GM18520 (cell line): Measurements from ENCODE around the gene CNN3.
A peak's percentile ranks its signal among the peaks of the same experiment; 100 is the strongest.

ENCODE experiments used
- ATAC-seq: cut with Tn5 transposase; IDR thresholded peaks from one replicate; pipeline ENCODE4 v1.9.1; 2021; ENCODE audit not compliant: unreplicated experiment

The CNN3 gene

DNA sequence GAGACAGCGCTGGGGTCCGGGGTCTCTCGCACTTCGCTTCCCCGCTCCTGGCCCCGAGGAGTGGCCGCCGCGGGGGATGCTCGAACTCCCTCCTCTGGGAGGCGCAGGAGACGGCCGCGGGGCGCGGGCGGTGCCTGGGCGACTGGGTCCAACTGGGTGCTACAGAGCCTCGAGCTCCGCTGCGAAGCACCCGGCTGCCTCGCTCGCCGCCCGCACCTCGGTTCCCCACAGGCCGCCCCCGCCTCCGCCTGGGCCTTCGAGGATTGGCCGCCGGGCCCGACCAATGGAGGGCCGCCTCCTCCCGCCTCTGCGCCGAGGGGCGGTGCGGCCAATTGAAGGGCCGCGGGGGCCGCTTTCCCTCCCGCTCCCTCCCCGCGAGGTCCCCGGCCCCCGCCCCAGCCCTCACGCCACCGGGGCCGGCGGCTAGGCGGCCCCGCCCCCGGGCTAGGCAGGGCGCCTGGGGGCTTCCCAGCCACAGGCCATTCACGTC lies at the start of gene CNN3:
Gene CNN3, minus strand, starts transcription at position 196 of the 490 bp plus-strand sequence. CDS start 216 bp downstream, outside the sequence.
- peak; percentile 54 for ATAC-seq

GRCh38 chr1:94974824-94975223 lies 47.9 kb upstream of the CNN3 start:
- ATAC-seq, result no peak

DNA sequence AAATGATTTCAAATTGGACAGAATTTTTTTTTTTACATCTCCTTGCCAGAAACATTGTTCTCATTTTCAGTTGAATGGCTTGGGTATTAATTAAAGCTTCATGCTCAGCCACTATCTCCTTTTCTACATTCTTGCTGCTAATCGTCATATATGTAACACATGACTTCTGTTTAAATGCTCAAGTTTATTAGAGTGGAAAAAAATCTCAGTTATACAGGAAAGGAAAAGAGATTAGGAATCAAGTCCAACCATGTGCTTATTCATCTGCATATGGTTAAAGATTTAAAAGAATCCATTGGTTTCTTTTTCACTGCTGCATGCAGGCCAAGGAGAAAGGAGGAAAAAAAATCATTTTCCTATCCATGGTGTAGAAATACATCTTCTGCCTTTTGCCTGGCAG lies 47.3 kb upstream of the CNN3 start:
- no peak for ATAC-seq

DNA sequence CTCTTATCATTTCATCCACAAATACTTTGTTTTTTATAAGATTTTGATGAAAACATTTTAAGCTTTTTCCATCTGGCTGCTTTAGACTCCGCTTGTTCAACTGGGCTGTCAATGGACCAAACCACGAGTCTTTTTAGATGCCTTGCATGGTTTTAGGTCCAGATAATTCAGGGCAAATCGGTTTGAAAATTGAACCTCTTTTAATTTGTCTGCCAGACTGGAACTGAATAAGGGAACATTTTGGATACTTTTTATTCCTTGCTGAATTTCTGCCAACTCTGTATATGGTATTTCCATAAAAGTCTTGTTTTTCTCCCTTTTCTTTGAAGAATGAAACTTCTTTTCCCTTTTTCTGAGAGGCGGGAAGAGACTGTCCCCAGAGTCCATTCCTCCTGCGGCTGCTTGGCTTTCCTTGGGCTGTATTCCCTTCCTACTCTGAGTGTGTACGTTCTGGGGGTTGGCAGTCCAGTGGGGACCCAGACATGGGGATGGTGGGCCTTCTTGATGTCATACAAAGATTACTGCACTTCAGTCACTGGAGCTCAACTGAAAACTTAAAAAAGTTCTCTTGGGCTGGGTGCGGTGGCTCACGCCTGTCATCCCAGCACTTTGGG lies 46.5 kb upstream of the CNN3 start:
- ATAC-seq, result no peak

GRCh38 chr1:94971491-94971924 lies 44.6 kb upstream of the CNN3 start:
- no peak for ATAC-seq

- no peak for ATAC-seq
These were observed 43.9 kb upstream of the CNN3 start for GRCh38 chr1:94970783-94971182.

DNA sequence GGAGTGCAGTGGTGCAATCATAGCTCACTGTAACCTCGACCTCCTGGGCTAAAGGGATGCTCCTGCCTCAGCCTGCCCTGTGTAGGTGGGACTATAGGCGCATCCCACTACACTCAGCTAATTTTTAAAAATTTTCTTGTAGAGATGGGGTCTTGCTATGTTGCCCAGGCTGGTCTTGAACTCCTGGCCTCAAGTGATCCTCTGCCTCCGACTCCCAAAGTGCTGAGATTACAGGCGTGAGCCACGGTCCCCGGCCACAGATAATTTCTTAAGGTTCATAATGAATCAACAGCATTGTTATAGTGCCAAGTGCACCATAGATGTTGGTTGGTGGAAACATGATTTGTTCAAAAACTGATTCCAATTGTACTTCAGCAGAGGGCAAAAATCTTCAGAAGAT lies 42.2 kb upstream of the CNN3 start:
- ATAC-seq, result no peak

GRCh38 chr1:94966033-94966432 lies 39.1 kb upstream of the CNN3 start:
- ATAC-seq, result no peak

DNA sequence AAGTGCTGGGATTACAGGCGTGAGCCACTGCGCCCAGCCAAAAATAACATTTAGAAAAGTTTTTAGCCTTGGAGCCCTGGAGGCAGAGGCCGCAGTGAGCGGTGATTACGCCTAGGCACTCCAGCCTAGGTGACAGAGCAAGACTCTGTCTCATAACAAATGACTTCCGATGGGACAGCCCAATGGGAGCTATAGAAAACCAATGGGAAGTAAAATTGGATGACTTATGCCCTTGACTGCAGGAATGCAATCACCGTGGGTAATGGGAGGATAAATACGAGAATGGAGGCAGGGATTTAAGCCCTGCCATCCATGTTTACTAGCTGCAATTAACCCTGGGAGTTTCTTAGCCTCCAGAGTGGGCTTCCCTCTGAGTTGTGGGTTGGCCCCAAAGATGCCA lies 37.0 kb upstream of the CNN3 start:
- ATAC-seq, result no peak

- peak; percentile 81 for ATAC-seq
These were observed 35.7 kb upstream of the CNN3 start for GRCh38 chr1:94962409-94963265.

DNA sequence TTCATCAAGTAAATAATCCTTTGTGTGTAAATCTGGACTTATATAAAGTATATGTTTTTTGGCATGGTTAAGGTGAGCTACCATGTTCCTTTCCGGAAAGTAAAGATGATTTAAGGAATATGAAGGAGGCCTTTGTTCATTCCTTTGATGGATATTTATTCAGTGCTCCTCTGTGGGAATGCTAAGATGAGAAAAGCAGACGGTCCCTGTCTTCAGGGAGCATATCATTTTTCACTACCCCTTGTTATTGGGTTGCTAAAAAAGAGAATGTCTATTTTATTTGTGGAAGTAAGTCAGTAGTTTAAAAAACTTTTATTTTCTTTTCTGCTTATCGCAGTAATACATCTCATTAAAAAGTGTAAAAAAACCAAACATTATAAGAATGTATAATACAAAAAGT lies 35.1 kb upstream of the CNN3 start:
- no peak for ATAC-seq

GRCh38 chr1:94961582-94961981 lies 34.7 kb upstream of the CNN3 start:
- ATAC-seq, result no peak

GRCh38 chr1:94958081-94958480 lies 31.2 kb upstream of the CNN3 start:
- no peak for ATAC-seq

- no peak for ATAC-seq
These were observed 29.1 kb upstream of the CNN3 start for GRCh38 chr1:94955767-94956632.

- no peak for ATAC-seq
These were observed 27.6 kb upstream of the CNN3 start for GRCh38 chr1:94954263-94955220.

GRCh38 chr1:94953746-94954145 lies 26.8 kb upstream of the CNN3 start:
- ATAC-seq, result no peak

- ATAC-seq, result no peak
These were observed 26.2 kb upstream of the CNN3 start for GRCh38 chr1:94953107-94953506.

- no peak for ATAC-seq
These were observed 25.6 kb upstream of the CNN3 start for GRCh38 chr1:94952539-94952938.

GRCh38 chr1:94951509-94952208 lies 24.7 kb upstream of the CNN3 start:
- no peak for ATAC-seq

GRCh38 chr1:94951046-94951445 lies 24.1 kb upstream of the CNN3 start:
- ATAC-seq, result no peak
